Mucosa of gallbladder (tissue), 1 donor: ENCODE data around the gene SLC16A10. TPM values are rescaled to one million over a fixed set of nuclear protein-coding genes. Genes with fewer than 3 reads are reported as not detected.
A peak's percentile ranks its signal among the peaks of the same experiment; 100 is the strongest.
"Not testable (repeated sequence)": the region's sequence is repeated elsewhere in the genome, so short reads cannot be mapped to it uniquely, and the experiment has no call there.

Experiments
- DNase-seq: peaks from one replicate; pipeline ENCODE4 v3.0.0-alpha.2; 2020; ENCODE audit warnings: low spot score
- total RNA-seq: library from RNA; stranded (reverse); gene quantifications from one replicate; pipeline ENCODE4 v1.2.1, GENCODE V29; 2021
- donor health status: DM: no; HTN: no; CAD: no.

The SLC16A10 gene
- total RNA-seq, result 2.2 TPM

- DNase-seq, result peak; percentile 51
Measured at GRCh38 chr6:111087106-111087835, at the start of gene SLC16A10. Gene SLC16A10, plus strand, starts transcription at chr6:111087503. Its CDS starts 250 bp downstream, at chr6:111087753.

GRCh38 chr6:111038534-111039252, 48.6 kb upstream of the SLC16A10 start:
- no peak for DNase-seq

- DNase-seq, result no peak
Measured at GRCh38 chr6:111041917-111042316, 45.4 kb upstream of the SLC16A10 start.

GRCh38 chr6:111047244-111047643, 40.1 kb upstream of the SLC16A10 start:
- DNase-seq, result no peak

GRCh38 chr6:111050261-111051023, 36.9 kb upstream of the SLC16A10 start:
- no peak for DNase-seq

GRCh38 chr6:111052171-111052570, 35.1 kb upstream of the SLC16A10 start:
- no peak for DNase-seq

GRCh38 chr6:111057074-111057752, 30.1 kb upstream of the SLC16A10 start:
- no peak for DNase-seq

GRCh38 chr6:111061508-111061907, 25.8 kb upstream of the SLC16A10 start:
- DNase-seq, result no peak

GRCh38 chr6:111061985-111062384, 25.3 kb upstream of the SLC16A10 start:
- not testable (repeated sequence) for DNase-seq

GRCh38 chr6:111062860-111063259, 24.4 kb upstream of the SLC16A10 start:
- DNase-seq, result not testable (repeated sequence)

GRCh38 chr6:111068109-111068865, 19.0 kb upstream of the SLC16A10 start:
- no peak for DNase-seq

GRCh38 chr6:111068866-111069234, 18.5 kb upstream of the SLC16A10 start:
- no peak for DNase-seq

- DNase-seq, result no peak
Measured at GRCh38 chr6:111069382-111070104, 17.8 kb upstream of the SLC16A10 start.

- DNase-seq, result no peak
Measured at GRCh38 chr6:111070105-111071005, 16.9 kb upstream of the SLC16A10 start.

- no peak for DNase-seq
Measured at GRCh38 chr6:111072801-111073360, 14.4 kb upstream of the SLC16A10 start.

GRCh38 chr6:111074311-111074710, 13.0 kb upstream of the SLC16A10 start:
- DNase-seq, result no peak

- DNase-seq, result no peak
Measured at GRCh38 chr6:111076024-111076695, 11.1 kb upstream of the SLC16A10 start.

GRCh38 chr6:111080698-111081097, 6.6 kb upstream of the SLC16A10 start:
- DNase-seq, result no peak
